HK-2 (cell line): ENCODE results near the gene ZNF189.
A peak's percentile ranks its signal among the peaks of the same experiment; 100 is the strongest.

Experiments used
- DNase-seq: peaks from one replicate; pipeline ENCODE4 v3.0.0-alpha.2; 2018; ENCODE audit not compliant: unreplicated experiment

The ZNF189 gene

GRCh38 chr9:101398068-101398929 is at the start of gene ZNF189, which contains the start of gene MRPL50:
Gene ZNF189 (plus strand): TSS chr9:101398851. CDS start chr9:101399157, 306 bp downstream.
Gene MRPL50 (minus strand): TSS chr9:101398618. CDS start chr9:101398592, 26 bp downstream.
- peak; percentile 97 for DNase-seq

DNA sequence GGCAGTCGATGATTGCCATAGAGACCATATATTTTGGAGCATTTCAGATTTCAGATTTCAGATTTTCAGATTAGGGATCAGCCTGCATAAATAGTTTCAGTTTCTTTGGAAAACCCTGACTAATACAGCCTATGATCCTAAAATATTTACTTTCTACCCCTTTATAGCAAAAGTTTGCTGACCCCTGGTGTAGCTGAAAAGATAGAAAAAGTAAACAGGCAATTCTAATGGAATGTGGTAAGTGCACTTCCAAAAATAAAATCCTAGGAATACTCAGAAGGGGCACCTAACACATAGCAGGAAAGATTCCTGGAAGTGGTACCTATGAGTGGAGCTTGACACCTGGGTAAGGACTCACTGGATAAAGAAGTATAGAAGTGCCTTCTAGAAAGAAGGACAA is 48.4 kb upstream of the ZNF189 start:
- no peak for DNase-seq

DNA sequence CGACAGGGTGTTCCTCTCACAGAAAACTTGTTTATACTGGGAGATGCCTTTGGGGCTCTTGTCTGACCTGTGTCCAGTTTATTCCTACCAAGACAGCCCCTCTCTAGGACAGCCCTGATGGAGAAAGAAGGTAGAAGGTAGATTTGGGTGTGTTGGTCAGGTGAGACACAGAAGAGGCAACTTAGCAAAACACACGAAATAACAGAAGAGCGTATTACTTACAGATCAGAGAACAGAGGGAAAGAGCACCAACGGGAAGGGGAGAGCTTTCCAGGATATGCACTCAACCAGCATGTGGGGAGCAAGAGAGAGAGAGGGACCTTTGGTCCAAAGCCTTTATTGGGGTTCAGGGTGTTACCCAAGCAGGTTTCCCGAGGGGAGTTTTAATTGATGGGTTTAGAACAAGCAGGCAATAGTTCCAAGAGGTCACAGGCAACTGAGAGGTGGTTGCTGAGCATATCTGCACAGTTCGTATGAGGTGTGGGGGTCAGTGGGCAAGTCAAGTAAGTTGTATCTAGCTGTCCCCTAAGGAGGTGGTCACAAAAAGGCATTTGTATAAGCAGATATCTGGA is 45.7 kb upstream of the ZNF189 start:
- no peak for DNase-seq

- DNase-seq, result no peak
Observed at GRCh38 chr9:101353683-101354082, 45.0 kb upstream of the ZNF189 start.

- no peak for DNase-seq
Observed at GRCh38 chr9:101354143-101354764, 44.4 kb upstream of the ZNF189 start.

GRCh38 chr9:101354765-101355708 is 43.6 kb upstream of the ZNF189 start:
- DNase-seq, result no peak

- DNase-seq, result no peak
Observed at GRCh38 chr9:101356619-101357018, 42.0 kb upstream of the ZNF189 start.

- no peak for DNase-seq
Observed at GRCh38 chr9:101359679-101360078, 39.0 kb upstream of the ZNF189 start.

- DNase-seq, result no peak
Observed at GRCh38 chr9:101360647-101361046, 38.0 kb upstream of the ZNF189 start.

DNA sequence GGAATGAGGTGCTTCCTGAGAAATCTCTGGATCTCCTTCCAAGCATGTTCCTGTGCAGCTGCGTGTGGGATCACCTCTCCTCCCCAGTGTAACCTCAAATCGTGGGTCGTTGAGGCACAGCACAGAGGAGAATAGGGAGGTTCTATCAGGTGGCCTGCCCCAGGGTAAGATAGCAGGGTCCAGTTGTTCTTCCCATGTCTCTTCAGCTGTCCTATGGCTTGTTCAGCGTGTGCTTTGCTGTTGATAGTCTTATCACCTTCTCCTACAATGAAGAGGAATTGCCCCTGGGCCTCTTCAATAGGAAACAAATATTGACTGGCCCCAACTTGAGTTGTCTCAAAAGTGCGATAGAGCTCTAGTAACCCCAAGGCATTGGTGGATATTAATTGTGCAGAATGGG is 36.2 kb upstream of the ZNF189 start:
- no peak for DNase-seq

GRCh38 chr9:101365181-101365580 is 33.5 kb upstream of the ZNF189 start:
- DNase-seq, result no peak

DNA sequence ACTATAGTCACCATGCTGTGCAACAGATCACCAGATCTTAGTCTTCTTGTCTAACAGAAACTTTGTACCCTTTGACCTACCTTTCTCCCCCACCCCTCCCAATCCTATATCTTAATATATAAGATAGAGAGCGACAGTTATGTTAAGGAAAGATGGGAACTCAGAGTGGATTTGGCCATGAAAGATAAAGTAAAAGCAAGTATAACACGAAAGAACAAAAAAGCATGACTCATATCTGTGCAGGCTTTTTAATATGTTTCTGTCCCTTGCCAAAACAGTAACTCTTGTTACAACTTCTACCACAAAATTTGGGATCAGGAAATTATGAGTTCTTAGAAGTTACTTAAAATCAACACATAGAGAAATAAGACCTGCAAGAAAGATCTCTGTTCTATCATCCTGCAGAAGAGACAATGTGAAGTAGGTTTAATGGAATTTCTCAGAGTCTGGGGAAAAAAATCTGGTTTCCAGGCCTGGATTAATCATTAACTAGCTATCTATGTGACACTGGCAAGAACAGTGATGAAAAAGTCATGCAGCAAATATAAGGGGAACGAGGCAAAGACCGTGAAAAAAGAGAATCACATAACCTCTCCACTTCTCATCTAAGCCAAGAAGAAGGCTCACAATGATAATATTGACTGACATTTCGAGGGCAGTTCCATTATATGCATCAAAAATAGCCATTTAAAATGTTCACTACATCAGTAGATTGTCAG is 32.5 kb upstream of the ZNF189 start:
- no peak for DNase-seq

DNA sequence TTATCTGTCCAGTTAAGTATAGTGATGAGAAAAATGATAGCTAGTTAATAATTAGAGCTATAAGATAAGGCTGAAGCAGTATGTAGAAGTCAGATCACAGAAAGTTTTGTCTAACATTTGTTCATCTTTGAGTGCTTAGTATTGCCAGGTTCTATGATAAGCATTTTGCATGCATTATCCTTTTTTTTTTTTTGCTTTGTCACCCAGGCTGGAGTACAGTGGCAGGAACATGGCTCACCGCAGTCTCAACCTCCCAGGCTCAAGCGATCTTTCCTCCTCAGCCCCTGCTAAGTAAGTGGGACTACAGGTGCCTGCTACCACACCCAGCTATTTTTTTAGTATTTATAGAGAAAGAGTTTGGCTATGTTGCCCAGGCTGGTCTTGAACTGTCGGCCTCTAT is 31.3 kb upstream of the ZNF189 start:
- no peak for DNase-seq

GRCh38 chr9:101369286-101369685 is 29.4 kb upstream of the ZNF189 start:
- no peak for DNase-seq

DNA sequence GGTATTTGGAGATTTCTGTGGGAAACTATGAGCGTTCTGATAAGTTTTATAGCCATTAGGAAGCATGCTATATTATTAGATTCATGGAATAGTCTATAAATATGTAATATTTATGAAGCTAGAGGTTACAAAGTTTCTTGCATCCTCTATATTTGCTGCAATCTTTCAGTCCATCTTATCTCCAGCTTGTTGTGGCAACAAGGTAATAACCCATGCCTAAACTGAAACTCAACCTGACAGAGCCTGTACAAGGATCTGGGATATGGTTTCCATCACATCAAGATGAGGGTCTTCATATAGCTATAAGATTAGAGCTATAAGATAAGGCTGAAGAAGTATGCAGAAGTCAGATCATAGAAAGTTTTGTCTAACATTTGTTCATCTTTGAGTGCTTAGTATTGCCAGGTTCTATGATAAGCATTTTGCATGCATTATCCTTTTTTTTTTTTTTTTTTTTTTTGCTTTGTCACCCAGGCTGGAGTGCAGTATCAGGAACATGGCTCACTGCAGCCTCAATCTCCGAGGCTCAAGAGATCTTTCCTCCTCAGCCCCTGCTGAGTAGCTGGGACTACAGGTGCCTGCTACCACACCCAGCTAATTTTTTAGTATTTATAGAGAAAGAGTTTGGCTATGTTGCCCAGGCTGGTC is 28.6 kb upstream of the ZNF189 start:
- DNase-seq, result no peak

DNA sequence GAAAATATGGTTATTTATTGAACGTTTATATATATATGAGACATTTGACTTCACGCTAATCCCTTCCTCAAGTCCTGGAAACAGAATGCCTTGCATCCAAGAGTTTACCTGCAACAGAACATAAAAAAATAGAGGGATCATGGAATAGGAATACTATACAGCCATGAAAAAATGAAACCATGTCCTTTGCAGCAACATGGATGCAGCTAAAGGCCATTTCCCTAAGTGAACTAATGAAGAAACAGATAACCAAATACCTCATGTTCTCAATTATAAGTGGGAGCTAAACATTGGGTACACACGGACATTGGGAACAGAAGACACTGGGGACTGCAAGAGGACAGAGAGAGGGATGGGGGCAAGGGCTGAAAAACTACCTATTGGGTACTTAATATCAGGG is 26.8 kb upstream of the ZNF189 start:
- no peak for DNase-seq

DNA sequence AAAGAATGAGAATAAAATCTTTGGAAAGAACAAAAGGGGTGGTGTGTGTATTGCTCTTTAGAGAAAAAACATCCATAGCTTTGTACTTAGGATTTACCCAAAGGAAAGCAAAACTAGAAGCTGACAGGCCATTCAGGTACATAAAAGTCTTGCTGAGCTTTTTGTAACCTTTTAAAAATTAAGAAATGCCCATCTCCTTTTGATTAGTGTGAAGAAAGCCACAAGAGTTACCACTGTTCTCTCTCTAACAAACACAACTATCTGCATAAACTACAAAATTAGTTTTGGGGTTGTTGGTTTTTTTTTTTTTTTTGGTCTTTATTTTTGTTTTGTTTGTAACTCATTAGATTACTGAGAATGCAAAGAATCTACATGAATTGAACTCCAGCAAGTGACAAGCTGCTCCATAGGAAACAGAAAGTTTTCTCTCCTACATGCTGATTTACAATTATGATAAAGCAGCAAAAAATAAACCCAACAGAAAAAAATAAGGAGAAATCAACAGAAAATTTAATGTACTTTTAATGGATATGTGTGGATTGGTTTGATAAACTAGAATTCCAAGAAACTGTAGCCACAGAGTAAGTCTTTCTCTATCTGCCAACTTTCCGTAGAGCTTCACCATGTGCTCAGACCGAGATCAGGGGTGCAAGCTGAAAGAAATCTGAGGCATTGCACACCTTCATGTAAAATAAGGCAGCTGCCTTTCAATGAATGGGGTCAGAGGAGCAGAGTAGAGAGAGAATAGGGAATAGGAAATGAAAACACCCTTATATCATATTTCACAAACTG is 26.1 kb upstream of the ZNF189 start:
- DNase-seq, result no peak

GRCh38 chr9:101375546-101375945 is 23.1 kb upstream of the ZNF189 start:
- DNase-seq, result no peak

- no peak for DNase-seq
Observed at GRCh38 chr9:101376111-101376848, 22.4 kb upstream of the ZNF189 start.
